GM06990 (cell line): ENCODE data around the gene EXD2.
"Not testable (repeated sequence)": the region's sequence is repeated elsewhere in the genome, so short reads cannot be mapped to it uniquely, and the experiment has no call there.

Experiments used
- DNase-seq: peaks from one replicate; pipeline ENCODE4 v3.0.0-alpha.2; 2011; ENCODE audit not compliant: insufficient read length; ENCODE audit errors: extremely low read depth
- H3K27me3 ChIP-seq: replicated peaks from 2 replicates; pipeline ENCODE4 v1.6.0; 2011; ENCODE audit warnings: low read length; ENCODE audit not compliant: control insufficient read depth, insufficient read depth
- H3K36me3 ChIP-seq: 2 replicates; pipeline ENCODE4 v1.5.1; 2011; ENCODE audit warnings: low read length; ENCODE audit not compliant: control insufficient read depth, insufficient read depth
- H3K4me3 ChIP-seq: replicated peaks from 2 replicates; pipeline ENCODE4 v1.5.1; 2011; ENCODE audit warnings: low read depth, mild to moderate bottlenecking, control low read depth, low read length
- CTCF ChIP-seq: IDR thresholded peaks from 2 replicates; pipeline ENCODE4 v1.5.1; 2011; ENCODE audit warnings: low read length, control low read depth, mild to moderate bottlenecking, inconsistent platforms; ENCODE audit not compliant: insufficient read depth, poor library complexity, severe bottlenecking

Gene EXD2

DNA sequence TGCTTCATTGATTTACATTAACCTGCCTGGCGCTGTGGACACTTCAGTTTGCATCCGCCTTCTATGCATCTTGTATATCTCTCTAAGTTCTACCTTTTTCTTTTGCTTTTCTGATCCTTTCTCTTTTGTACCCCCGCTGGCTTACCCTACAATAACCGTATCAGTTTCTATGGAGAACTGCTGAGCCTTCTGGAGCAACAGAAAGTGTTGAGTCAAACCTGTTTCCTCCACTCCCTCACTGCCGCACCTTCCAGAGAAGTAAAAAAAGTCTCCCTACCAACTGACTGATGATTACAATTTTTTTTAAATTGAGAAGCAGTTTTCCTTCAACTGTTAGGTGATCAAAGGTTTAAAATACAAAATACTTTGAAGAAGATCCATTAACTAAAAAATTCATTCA is 17.4 kb downstream of the EXD2 start:
- H3K4me3 ChIP-seq, result no peak overlapping the region
- H3K36me3 ChIP-seq, result no peaks in the 10 kb centered on the region
- DNase-seq, result no peak
- no peaks in the 10 kb centered on the region for H3K27me3 ChIP-seq
- TF ChIP-seq CTCF, result no peak

DNA sequence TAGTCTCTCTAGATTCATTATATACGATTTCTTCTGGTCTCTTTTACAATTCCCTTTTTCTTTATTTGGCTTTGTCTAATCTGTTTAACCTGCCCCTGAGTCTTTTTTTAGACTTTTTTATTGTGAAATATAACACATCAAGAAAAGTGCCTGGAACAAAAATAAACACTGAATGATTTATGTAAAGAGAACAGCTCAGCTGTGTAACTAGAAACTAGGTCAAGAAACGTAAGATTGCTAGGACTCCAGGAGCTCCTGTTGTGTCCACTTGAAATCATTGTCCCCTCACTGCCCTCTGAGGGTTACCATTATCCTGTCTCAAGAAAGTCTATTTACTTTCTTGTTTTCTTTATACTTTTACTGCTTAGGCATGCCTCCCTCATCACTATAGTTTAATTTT is 23.1 kb downstream of the EXD2 start:
- H3K36me3 ChIP-seq, result no peaks in the 10 kb centered on the region
- no peak for DNase-seq
- TF ChIP-seq CTCF, result no peak
- no peaks in the 10 kb centered on the region for H3K27me3 ChIP-seq
- H3K4me3 ChIP-seq, result no peak overlapping the region

GRCh38 chr14:69217663-69218062 is 26.4 kb downstream of the EXD2 start:
- not testable (repeated sequence) for DNase-seq, H3K4me3 ChIP-seq, H3K27me3 ChIP-seq, H3K36me3 ChIP-seq

DNA sequence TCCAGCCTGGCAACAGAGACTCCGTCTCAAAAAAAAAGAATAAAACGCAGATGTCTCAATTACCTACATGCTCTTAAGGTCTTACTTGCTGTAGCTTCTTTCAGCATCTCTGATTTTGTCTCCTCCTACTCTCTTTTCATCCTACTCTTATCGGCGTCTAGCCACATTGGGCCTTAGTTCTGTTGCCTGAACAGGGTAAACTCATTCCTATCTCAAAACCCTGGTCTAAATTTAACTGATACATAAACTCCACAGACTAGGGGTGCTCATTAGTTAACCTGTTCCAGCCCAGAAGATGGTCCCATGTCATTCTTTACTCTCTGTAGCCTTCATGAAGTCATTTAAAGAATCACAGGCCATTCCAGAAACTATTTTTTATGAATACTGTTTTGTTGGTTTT is 33.6 kb downstream of the EXD2 start:
- no peak for TF ChIP-seq CTCF
- no peak overlapping the region for H3K4me3 ChIP-seq
- no peaks in the 10 kb centered on the region for H3K27me3 ChIP-seq
- no peak for DNase-seq
- no peaks in the 10 kb centered on the region; the same call in 1 of the 2 replicates for H3K36me3 ChIP-seq

- no peak for TF ChIP-seq CTCF
- DNase-seq, result no peak
- Histone ChIP-seq H3K36me3 (no peaks in the 10 kb centered on the region; the same call in 1 of the 2 replicates), H3K4me3 (no peak overlapping the region), H3K27me3 (no peaks in the 10 kb centered on the region)
Observed at GRCh38 chr14:69226178-69226577, 34.9 kb downstream of the EXD2 start.

DNA sequence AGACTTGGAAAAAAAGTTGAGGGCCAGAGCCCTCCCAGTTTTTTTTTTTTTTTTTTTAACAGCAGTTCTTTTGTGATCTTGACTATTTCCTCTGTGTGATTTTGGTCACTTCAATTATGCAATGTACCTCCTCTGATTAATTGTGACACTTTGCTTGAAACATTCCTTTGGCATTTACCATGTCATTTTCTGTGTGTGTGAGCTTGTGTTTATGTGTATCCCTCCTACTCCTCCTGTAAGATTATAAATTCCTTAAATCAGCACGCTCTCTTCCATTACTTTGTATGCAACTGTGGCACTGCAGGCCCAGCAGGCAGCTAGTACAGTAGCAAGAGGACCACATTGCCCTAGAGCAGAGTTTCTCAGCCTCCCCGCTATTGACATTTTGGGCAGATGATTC is 35.4 kb downstream of the EXD2 start:
- Histone ChIP-seq H3K27me3 (no peaks in the 10 kb centered on the region), H3K4me3 (no peak overlapping the region), H3K36me3 (no peaks in the 10 kb centered on the region; the same call in 1 of the 2 replicates)
- no peak for TF ChIP-seq CTCF
- DNase-seq, result no peak
